ENCODE measurements around the gene ZFC3H1.
"Not testable (repeated sequence)": the region's sequence is repeated elsewhere in the genome, so short reads cannot be mapped to it uniquely, and the experiment has no call there.

ZFC3H1 gene

DNA sequence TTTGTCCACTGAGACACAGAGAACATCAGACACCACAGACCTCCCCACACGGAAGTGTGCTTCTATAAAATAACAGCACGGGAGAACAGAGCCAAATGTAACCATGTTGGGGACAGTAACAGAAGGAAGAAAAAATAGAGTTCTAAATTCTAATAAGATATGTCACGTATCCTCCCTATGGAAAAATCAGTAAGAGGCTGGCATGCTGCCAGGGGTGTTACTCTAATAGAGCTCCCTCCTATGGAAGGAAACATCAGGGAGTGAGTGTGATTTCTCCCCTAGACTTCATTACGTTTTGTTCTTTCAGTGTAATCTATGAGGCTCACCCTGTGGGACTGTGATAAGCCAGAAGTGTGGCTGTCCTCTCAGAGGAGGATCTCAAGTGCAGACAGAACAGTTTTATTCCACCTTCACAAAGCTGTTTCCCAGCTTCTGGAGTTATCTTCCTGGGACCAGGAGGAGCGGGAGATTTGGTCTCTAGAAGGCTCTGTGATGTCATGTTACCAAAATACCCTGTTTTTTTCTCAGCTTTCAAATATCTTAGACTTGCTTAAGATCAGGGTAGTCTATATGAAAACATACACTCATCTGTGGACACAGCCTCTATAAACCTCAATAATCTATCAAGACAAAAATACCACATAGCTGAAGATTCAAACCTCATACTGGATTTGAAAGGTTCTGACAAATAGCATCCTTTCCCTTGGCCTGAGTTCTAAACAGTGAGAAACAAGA is 69.3 kb downstream of the ZFC3H1 start:
- no peak overlapping the region for H3K4me3 ChIP-seq (ENCODE audit: low read depth in 1 of 2, low read length in 2 of 2)

DNA sequence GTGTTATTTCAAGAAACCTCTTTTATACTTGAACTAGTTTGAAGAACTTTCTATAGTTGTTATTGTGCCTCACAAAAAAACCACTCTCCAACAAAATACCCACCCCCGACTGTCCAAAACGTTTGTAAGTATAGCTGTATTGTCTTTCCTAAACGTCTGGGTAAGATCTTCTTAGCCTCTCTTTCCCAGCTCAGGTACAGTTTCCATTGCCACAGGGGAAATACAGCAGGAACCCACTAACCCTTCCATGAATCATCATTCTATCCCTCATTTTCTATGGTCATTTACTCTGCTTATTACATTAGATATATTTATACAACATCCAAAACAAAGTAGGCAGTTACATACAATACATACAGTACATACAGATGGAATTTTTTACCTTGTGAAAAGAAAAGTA is 70.8 kb downstream of the ZFC3H1 start:
- H3K27ac ChIP-seq (ENCODE audit: low read length) = no peak overlapping the region
- H3K4me3 ChIP-seq (ENCODE audit: low read depth in 1 of 2, low read length in 2 of 2) = no peak overlapping the region
- H3K36me3 ChIP-seq (ENCODE audit: control insufficient read depth in 1 of 2, insufficient read depth in 2 of 2, low read length in 2 of 2) = no peaks in the 10 kb centered on the region
- H3K27me3 ChIP-seq (ENCODE audit: low read depth, low read length) = peaks cover 5% of the 10 kb centered on the region
- H3K9me3 ChIP-seq (ENCODE audit: control insufficient read depth in 1 of 2, low read length in 2 of 2) = no peaks in the 10 kb centered on the region
- no peaks in the 10 kb centered on the region for H3K4me1 ChIP-seq (ENCODE audit: control insufficient read depth in 1 of 2, insufficient read depth in 2 of 2, low read length in 2 of 2)

More for the DNA sequence above, 69.3 kb downstream of the ZFC3H1 start:
- no peak overlapping the region for H3K27ac ChIP-seq (ENCODE audit: low read length)
- H3K36me3 ChIP-seq (ENCODE audit: control insufficient read depth in 1 of 2, insufficient read depth in 2 of 2, low read length in 2 of 2) = no peaks in the 10 kb centered on the region
- no peaks in the 10 kb centered on the region for H3K9me3 ChIP-seq (ENCODE audit: control insufficient read depth in 1 of 2, low read length in 2 of 2)
- H3K27me3 ChIP-seq (ENCODE audit: low read depth, low read length) = peaks cover 5% of the 10 kb centered on the region
- H3K4me1 ChIP-seq (ENCODE audit: control insufficient read depth in 1 of 2, insufficient read depth in 2 of 2, low read length in 2 of 2) = no peaks in the 10 kb centered on the region

DNA sequence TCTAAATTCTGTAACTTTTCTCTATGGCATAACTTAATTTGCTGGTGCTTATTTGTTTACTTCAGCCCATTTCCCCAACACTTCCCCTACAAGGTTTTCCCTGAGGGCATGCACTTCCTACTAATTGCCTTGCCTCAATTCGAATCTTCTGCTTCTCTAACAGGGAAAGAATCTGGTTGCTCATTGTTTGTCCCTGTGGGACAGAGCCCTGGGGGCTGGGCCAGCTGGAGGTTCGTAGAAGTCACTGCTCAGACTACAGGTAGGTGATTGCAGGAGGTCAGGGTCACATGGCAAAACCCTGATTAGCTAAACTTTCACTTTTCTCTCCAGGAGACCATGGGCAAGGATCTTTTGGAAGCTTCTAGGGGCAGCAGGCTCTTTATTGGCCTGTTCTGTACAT is 72.0 kb downstream of the ZFC3H1 start:
- Histone ChIP-seq H3K36me3 (ENCODE audit: control insufficient read depth in 1 of 2, insufficient read depth in 2 of 2, low read length in 2 of 2) (no peaks in the 10 kb centered on the region), H3K9me3 (ENCODE audit: control insufficient read depth in 1 of 2, low read length in 2 of 2) (no peaks in the 10 kb centered on the region), H3K27me3 (ENCODE audit: low read depth, low read length) (peaks cover 5% of the 10 kb centered on the region)

DNA sequence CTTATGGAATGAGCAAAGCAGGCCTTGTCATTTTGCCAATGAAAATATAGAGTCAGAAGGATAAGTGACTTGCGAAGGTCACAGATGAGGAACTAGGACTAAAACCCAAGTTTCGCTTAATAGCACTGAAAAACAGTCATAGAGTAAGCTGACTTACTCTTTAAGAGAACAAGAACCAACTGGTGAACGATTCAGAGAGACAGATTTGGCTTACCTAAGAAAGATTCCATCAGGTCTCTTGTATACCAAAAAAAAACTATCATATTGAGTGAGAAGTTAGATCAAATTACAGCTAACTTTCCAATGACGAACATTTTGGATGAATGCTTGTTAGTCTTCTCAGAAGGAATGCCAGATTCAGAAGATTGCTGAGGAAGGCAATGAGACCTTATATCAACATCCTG is 74.2 kb downstream of the ZFC3H1 start:
- H3K27ac ChIP-seq (ENCODE audit: low read length) = no peak overlapping the region

More for the DNA sequence above, 72.0 kb downstream of the ZFC3H1 start:
- Histone ChIP-seq H3K4me1 (ENCODE audit: control insufficient read depth in 1 of 2, insufficient read depth in 2 of 2, low read length in 2 of 2) (no peaks in the 10 kb centered on the region), H3K4me3 (ENCODE audit: low read depth in 1 of 2, low read length in 2 of 2) (no peak overlapping the region), H3K27ac (ENCODE audit: low read length) (no peak overlapping the region)

GRCh38 chr12:71587012-71587411 is 76.6 kb downstream of the ZFC3H1 start:
- no peak overlapping the region for H3K4me3 ChIP-seq (ENCODE audit: low read depth in 1 of 2, low read length in 2 of 2)
- no peaks in the 10 kb centered on the region for H3K4me1 ChIP-seq (ENCODE audit: control insufficient read depth in 1 of 2, insufficient read depth in 2 of 2, low read length in 2 of 2)
- no peak overlapping the region for H3K27ac ChIP-seq (ENCODE audit: low read length)
- H3K9me3 ChIP-seq (ENCODE audit: control insufficient read depth in 1 of 2, low read length in 2 of 2) = no peaks in the 10 kb centered on the region
- H3K36me3 ChIP-seq (ENCODE audit: control insufficient read depth in 1 of 2, insufficient read depth in 2 of 2, low read length in 2 of 2) = no peaks in the 10 kb centered on the region
- peaks cover 5% of the 10 kb centered on the region for H3K27me3 ChIP-seq (ENCODE audit: low read depth, low read length)

More for the DNA sequence above, 74.2 kb downstream of the ZFC3H1 start:
- H3K4me1 ChIP-seq (ENCODE audit: control insufficient read depth in 1 of 2, insufficient read depth in 2 of 2, low read length in 2 of 2) = no peaks in the 10 kb centered on the region
- no peaks in the 10 kb centered on the region for H3K9me3 ChIP-seq (ENCODE audit: control insufficient read depth in 1 of 2, low read length in 2 of 2)
- H3K4me3 ChIP-seq (ENCODE audit: low read depth in 1 of 2, low read length in 2 of 2) = no peak overlapping the region
- H3K27me3 ChIP-seq (ENCODE audit: low read depth, low read length) = peaks cover 5% of the 10 kb centered on the region
- H3K36me3 ChIP-seq (ENCODE audit: control insufficient read depth in 1 of 2, insufficient read depth in 2 of 2, low read length in 2 of 2) = no peaks in the 10 kb centered on the region

- no peak overlapping the region for H3K4me3 ChIP-seq (ENCODE audit: low read depth in 1 of 2, low read length in 2 of 2)
- H3K9me3 ChIP-seq (ENCODE audit: control insufficient read depth in 1 of 2, low read length in 2 of 2) = no peaks in the 10 kb centered on the region
- no peaks in the 10 kb centered on the region for H3K27me3 ChIP-seq (ENCODE audit: low read depth, low read length)
- no peaks in the 10 kb centered on the region for H3K36me3 ChIP-seq (ENCODE audit: control insufficient read depth in 1 of 2, insufficient read depth in 2 of 2, low read length in 2 of 2)
- no peaks in the 10 kb centered on the region for H3K4me1 ChIP-seq (ENCODE audit: control insufficient read depth in 1 of 2, insufficient read depth in 2 of 2, low read length in 2 of 2)
- H3K27ac ChIP-seq (ENCODE audit: low read length) = no peak overlapping the region
Observed at GRCh38 chr12:71585218-71585617, 78.4 kb downstream of the ZFC3H1 start.

DNA sequence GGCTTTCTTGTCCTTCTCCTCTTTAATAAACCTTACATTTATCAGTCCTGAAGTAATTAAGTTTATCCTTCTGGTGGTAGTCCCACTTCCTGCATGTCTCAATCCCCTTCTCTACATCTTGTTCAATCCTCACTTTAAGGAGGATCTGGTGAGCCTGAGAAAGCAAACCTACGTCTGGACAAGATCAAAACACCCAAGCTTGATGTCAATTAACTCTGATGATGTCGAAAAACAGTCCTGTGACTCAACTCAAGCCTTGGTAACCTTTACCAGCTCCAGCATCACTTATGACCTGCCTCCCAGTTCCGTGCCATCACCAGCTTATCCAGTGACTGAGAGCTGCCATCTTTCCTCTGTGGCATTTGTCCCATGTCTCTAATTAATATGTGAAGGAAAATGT is 79.3 kb downstream of the ZFC3H1 start:
- Histone ChIP-seq H3K36me3 (ENCODE audit: control insufficient read depth in 1 of 2, insufficient read depth in 2 of 2, low read length in 2 of 2) (no peaks in the 10 kb centered on the region), H3K27ac (ENCODE audit: low read length) (no peak overlapping the region), H3K4me3 (ENCODE audit: low read depth in 1 of 2, low read length in 2 of 2) (no peak overlapping the region), H3K4me1 (ENCODE audit: control insufficient read depth in 1 of 2, insufficient read depth in 2 of 2, low read length in 2 of 2) (no peaks in the 10 kb centered on the region), H3K9me3 (ENCODE audit: control insufficient read depth in 1 of 2, low read length in 2 of 2) (no peaks in the 10 kb centered on the region), H3K27me3 (ENCODE audit: low read depth, low read length) (no peaks in the 10 kb centered on the region)

- H3K4me1 ChIP-seq (ENCODE audit: control insufficient read depth in 1 of 2, insufficient read depth in 2 of 2, low read length in 2 of 2) = no peaks in the 10 kb centered on the region
- no peak overlapping the region for H3K4me3 ChIP-seq (ENCODE audit: low read depth in 1 of 2, low read length in 2 of 2)
- H3K27ac ChIP-seq (ENCODE audit: low read length) = no peak overlapping the region
- H3K27me3 ChIP-seq (ENCODE audit: low read depth, low read length) = no peaks in the 10 kb centered on the region
- H3K9me3 ChIP-seq (ENCODE audit: control insufficient read depth in 1 of 2, low read length in 2 of 2) = no peaks in the 10 kb centered on the region
- no peaks in the 10 kb centered on the region for H3K36me3 ChIP-seq (ENCODE audit: control insufficient read depth in 1 of 2, insufficient read depth in 2 of 2, low read length in 2 of 2)
Observed at GRCh38 chr12:71582925-71583324, 80.7 kb downstream of the ZFC3H1 start.

GRCh38 chr12:71581206-71581605 is 82.4 kb downstream of the ZFC3H1 start:
- Histone ChIP-seq H3K36me3 (ENCODE audit: control insufficient read depth in 1 of 2, insufficient read depth in 2 of 2, low read length in 2 of 2) (no peaks in the 10 kb centered on the region), H3K4me1 (ENCODE audit: control insufficient read depth in 1 of 2, insufficient read depth in 2 of 2, low read length in 2 of 2) (no peaks in the 10 kb centered on the region), H3K27ac (ENCODE audit: low read length) (no peak overlapping the region), H3K27me3 (ENCODE audit: low read depth, low read length) (no peaks in the 10 kb centered on the region), H3K9me3 (ENCODE audit: control insufficient read depth in 1 of 2, low read length in 2 of 2) (no peaks in the 10 kb centered on the region), H3K4me3 (ENCODE audit: low read depth in 1 of 2, low read length in 2 of 2) (no peak overlapping the region)

DNA sequence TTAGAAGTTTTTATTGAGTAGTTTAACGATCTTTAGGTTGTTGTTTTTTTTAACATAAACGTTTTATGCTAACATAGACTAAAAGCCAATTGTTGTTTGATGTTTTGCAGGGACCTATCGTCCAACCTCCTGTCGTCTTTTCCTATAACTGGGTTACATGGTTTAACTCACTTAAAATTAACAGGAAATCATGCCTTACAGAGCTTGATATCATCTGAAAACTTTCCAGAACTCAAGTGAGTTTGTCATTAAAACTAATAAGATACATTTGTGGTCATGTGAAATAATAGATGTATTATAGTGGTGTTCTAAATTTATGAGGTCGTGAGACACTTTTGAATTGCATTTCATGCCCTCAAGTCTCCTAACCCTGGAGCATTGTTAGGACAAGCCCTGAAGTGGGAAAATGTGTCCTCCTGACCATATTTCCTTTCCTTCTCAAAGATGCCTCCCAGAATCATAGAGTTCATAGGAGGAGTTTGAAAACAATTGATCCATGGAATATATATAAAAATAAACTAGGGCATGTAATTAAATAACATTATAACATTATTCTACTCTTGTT is 84.9 kb downstream of the ZFC3H1 start:
- H3K9me3 ChIP-seq (ENCODE audit: control insufficient read depth in 1 of 2, low read length in 2 of 2) = no peaks in the 10 kb centered on the region

GRCh38 chr12:71576496-71576895 is 87.2 kb downstream of the ZFC3H1 start:
- no peak overlapping the region for H3K27ac ChIP-seq (ENCODE audit: low read length)
- H3K9me3 ChIP-seq (ENCODE audit: control insufficient read depth in 1 of 2, low read length in 2 of 2) = no peaks in the 10 kb centered on the region
- no peaks in the 10 kb centered on the region for H3K4me1 ChIP-seq (ENCODE audit: control insufficient read depth in 1 of 2, insufficient read depth in 2 of 2, low read length in 2 of 2)
- no peaks in the 10 kb centered on the region for H3K27me3 ChIP-seq (ENCODE audit: low read depth, low read length)
- H3K4me3 ChIP-seq (ENCODE audit: low read depth in 1 of 2, low read length in 2 of 2) = no peak overlapping the region
- no peaks in the 10 kb centered on the region for H3K36me3 ChIP-seq (ENCODE audit: control insufficient read depth in 1 of 2, insufficient read depth in 2 of 2, low read length in 2 of 2)

More for the DNA sequence above, 84.9 kb downstream of the ZFC3H1 start:
- Histone ChIP-seq H3K4me1 (ENCODE audit: control insufficient read depth in 1 of 2, insufficient read depth in 2 of 2, low read length in 2 of 2) (no peaks in the 10 kb centered on the region), H3K36me3 (ENCODE audit: control insufficient read depth in 1 of 2, insufficient read depth in 2 of 2, low read length in 2 of 2) (no peaks in the 10 kb centered on the region), H3K27ac (ENCODE audit: low read length) (no peak overlapping the region), H3K27me3 (ENCODE audit: low read depth, low read length) (no peaks in the 10 kb centered on the region), H3K4me3 (ENCODE audit: low read depth in 1 of 2, low read length in 2 of 2) (no peak overlapping the region)

GRCh38 chr12:71569885-71570284 is 93.8 kb downstream of the ZFC3H1 start:
- H3K4me3 ChIP-seq (ENCODE audit: low read depth in 1 of 2, low read length in 2 of 2); H3K4me1 ChIP-seq (ENCODE audit: control insufficient read depth in 1 of 2, insufficient read depth in 2 of 2, low read length in 2 of 2); H3K36me3 ChIP-seq (ENCODE audit: control insufficient read depth in 1 of 2, insufficient read depth in 2 of 2, low read length in 2 of 2); H3K9me3 ChIP-seq (ENCODE audit: control insufficient read depth in 1 of 2, low read length in 2 of 2); H3K27ac ChIP-seq (ENCODE audit: low read length); H3K27me3 ChIP-seq (ENCODE audit: low read depth, low read length): not testable (repeated sequence)
